Endothelial cell of umbilical vein (primary cell): ENCODE measurements around the gene GOLIM4.

Experiments
- JUN ChIP-seq: IDR thresholded peaks from 2 replicates; pipeline ENCODE4 v1.6.1; 2011; ENCODE audit warnings: borderline replicate concordance, low read depth; ENCODE audit not compliant: insufficient read length, insufficient read depth
- POLR2A ChIP-seq: IDR thresholded peaks from 2 replicates; pipeline ENCODE4 v1.6.1; 2012; ENCODE audit warnings: low read depth, mild to moderate bottlenecking, control low read depth, low read length
- TF ChIP-seq, protein P1 (sequence below): IDR thresholded peaks from 2 replicates; pipeline ENCODE4 v1.6.1; 2011; ENCODE audit not compliant: insufficient read depth, insufficient read length
- TF ChIP-seq, protein P2 (sequence below), 2 donors: IDR thresholded peaks; 1 replicate in 1 of 2; 2 replicates in 1 of 2; pipeline ENCODE4 v1.5.1; 2011; ENCODE audit warnings: low read length in 2 of 2, mild to moderate bottlenecking in 2 of 2, moderate library complexity in 2 of 2, control low read depth in 1 of 2, inconsistent platforms in 1 of 2, low read depth in 1 of 2; ENCODE audit not compliant: insufficient read depth in 1 of 2; ENCODE audit errors: extremely low read depth in 1 of 2

DNA sequence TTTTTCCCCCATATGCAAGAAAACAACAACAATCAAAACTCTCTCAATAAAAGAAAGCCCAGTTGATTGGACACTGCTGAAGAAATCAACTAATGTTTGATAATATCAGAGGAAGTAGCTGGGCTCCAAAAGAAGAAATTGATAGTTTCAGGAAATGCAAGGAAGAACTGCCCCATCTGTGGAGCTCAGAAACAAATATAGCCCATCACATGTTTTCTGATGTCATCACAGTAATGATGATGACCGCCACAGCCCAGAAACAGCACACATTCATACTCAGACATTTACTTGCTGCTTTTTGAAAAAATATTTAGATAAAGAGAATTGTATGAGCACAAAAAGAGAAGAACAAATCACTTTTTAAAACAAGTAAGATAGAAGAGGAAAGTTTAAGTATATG is 67.6 kb downstream of the GOLIM4 start:
- TF ChIP-seq, protein P1, sequence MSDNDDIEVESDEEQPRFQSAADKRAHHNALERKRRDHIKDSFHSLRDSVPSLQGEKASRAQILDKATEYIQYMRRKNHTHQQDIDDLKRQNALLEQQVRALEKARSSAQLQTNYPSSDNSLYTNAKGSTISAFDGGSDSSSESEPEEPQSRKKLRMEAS: no peak
- TF ChIP-seq, protein P2, sequence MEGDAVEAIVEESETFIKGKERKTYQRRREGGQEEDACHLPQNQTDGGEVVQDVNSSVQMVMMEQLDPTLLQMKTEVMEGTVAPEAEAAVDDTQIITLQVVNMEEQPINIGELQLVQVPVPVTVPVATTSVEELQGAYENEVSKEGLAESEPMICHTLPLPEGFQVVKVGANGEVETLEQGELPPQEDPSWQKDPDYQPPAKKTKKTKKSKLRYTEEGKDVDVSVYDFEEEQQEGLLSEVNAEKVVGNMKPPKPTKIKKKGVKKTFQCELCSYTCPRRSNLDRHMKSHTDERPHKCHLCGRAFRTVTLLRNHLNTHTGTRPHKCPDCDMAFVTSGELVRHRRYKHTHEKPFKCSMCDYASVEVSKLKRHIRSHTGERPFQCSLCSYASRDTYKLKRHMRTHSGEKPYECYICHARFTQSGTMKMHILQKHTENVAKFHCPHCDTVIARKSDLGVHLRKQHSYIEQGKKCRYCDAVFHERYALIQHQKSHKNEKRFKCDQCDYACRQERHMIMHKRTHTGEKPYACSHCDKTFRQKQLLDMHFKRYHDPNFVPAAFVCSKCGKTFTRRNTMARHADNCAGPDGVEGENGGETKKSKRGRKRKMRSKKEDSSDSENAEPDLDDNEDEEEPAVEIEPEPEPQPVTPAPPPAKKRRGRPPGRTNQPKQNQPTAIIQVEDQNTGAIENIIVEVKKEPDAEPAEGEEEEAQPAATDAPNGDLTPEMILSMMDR (IDR thresholded peaks at IDR 0.05; ENCODE audit: extremely low read depth in 1 of 2, insufficient read depth in 1 of 2, low read depth in 1 of 2, low read length in 2 of 2): no peak
- TF ChIP-seq POLR2A (no peak), JUN (no peak)
